HL-60 (cell line): ENCODE data around the gene BARD1.

Source experiments
- DNase-seq, 2 experiments: peaks; one replicate each; pipeline ENCODE4 v3.0.0-alpha.2; 2010 to 2020; ENCODE audit warnings: low read depth in 1 of 2, low spot score in 1 of 2
- H3K27ac ChIP-seq: fragments of 250-450 bp; sonication (Bioruptor Pico); replicated peaks from 2 replicates; pipeline ENCODE4 v1.5.1; 2020; ENCODE audit warnings: mild to moderate bottlenecking, moderate library complexity
- H3K27me3 ChIP-seq: fragments of 250-450 bp; sonication (Bioruptor Pico); 2 replicates; pipeline ENCODE4 v1.5.1; 2021; ENCODE audit warnings: mild to moderate bottlenecking, moderate library complexity; ENCODE audit not compliant: insufficient read depth, poor library complexity, severe bottlenecking
- H3K4me3 ChIP-seq: replicated peaks from 2 replicates; pipeline ENCODE4 v1.5.1; 2011; ENCODE audit warnings: mild to moderate bottlenecking, control low read depth, low read length; ENCODE audit not compliant: insufficient read depth
- GABPA ChIP-seq: IDR thresholded peaks from 2 replicates; pipeline ENCODE4 v1.6.1; 2012; ENCODE audit warnings: low read depth
- POLR2AphosphoS5 ChIP-seq: IDR thresholded peaks from 2 replicates; pipeline ENCODE4 v1.6.1; 2012; ENCODE audit warnings: low read depth
- SPI1 ChIP-seq: IDR thresholded peaks from 2 replicates; pipeline ENCODE4 v1.6.1; 2012; ENCODE audit warnings: low read depth, mild to moderate bottlenecking, borderline replicate concordance
- TF ChIP-seq, protein P1 (sequence below): IDR thresholded peaks from 2 replicates; pipeline ENCODE4 v1.6.1; 2012; ENCODE audit warnings: low read depth; ENCODE audit not compliant: insufficient replicate concordance
- TF ChIP-seq, protein P2 (sequence below): IDR thresholded peaks from one replicate; pipeline ENCODE4 v1.5.1; 2011; ENCODE audit warnings: low read length, control low read depth, inconsistent platforms; ENCODE audit not compliant: insufficient read depth

Gene BARD1

GRCh38 chr2:214810671-214811070 is 1.2 kb upstream of the BARD1 start:
- H3K27ac ChIP-seq = no peak overlapping the region
- no peaks in the 10 kb centered on the region for H3K27me3 ChIP-seq
- TF ChIP-seq POLR2AphosphoS5 (no peak), SPI1 (peak; percentile 54; the same call in 1 of the 2 replicates)
- peak in 1 of 2 experiments; percentile 8 for DNase-seq
- H3K4me3 ChIP-seq = peak overlapping the region; percentile 33

DNA sequence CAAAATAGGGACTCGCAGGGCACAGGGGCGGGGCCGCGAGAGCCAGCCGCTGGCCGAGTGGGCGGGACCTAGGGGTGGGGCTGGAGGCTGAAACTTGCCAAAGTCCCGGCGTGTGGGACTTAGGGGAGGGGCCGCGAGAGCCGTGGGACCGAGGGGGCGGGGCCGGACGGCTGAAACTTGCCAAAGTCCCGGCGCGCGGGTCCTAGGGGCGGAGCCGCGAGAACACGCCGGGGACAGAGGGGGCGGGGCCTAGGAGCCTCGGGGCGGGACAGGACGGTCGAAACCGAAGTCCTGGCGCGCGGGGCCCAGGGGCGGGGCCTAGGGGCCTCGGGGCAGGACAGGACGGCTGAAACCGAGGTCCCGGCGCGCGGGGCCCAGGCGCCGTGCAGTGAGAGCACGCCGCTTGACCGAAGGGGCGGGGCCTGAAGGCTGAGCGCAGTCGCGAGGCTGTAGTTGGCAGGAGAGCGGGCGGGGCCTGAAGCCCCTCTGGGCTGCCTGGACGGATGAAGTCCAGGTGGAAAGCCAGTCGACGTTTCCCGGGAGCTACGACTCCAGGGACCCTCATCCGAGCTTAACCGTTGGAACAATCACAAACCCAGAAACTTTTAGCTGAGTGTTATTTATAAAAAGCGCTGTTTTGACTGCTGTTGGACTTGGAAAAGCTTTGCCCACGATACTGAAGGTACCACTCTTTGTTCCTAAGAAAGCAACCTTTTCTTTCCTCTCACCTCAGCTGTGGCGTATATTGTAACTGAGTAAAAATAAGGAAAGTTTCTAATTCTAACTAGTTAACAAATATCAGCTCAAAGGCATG is 475 bp upstream of the BARD1 start:
- H3K27ac ChIP-seq = peak overlapping the region; percentile 98
- peak overlapping the region; percentile 81 for H3K4me3 ChIP-seq
- TF ChIP-seq, protein P1, sequence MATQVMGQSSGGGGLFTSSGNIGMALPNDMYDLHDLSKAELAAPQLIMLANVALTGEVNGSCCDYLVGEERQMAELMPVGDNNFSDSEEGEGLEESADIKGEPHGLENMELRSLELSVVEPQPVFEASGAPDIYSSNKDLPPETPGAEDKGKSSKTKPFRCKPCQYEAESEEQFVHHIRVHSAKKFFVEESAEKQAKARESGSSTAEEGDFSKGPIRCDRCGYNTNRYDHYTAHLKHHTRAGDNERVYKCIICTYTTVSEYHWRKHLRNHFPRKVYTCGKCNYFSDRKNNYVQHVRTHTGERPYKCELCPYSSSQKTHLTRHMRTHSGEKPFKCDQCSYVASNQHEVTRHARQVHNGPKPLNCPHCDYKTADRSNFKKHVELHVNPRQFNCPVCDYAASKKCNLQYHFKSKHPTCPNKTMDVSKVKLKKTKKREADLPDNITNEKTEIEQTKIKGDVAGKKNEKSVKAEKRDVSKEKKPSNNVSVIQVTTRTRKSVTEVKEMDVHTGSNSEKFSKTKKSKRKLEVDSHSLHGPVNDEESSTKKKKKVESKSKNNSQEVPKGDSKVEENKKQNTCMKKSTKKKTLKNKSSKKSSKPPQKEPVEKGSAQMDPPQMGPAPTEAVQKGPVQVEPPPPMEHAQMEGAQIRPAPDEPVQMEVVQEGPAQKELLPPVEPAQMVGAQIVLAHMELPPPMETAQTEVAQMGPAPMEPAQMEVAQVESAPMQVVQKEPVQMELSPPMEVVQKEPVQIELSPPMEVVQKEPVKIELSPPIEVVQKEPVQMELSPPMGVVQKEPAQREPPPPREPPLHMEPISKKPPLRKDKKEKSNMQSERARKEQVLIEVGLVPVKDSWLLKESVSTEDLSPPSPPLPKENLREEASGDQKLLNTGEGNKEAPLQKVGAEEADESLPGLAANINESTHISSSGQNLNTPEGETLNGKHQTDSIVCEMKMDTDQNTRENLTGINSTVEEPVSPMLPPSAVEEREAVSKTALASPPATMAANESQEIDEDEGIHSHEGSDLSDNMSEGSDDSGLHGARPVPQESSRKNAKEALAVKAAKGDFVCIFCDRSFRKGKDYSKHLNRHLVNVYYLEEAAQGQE = no peak
- no peak for TF ChIP-seq GABPA
- TF ChIP-seq POLR2AphosphoS5 = no peak
- TF ChIP-seq, protein P2, sequence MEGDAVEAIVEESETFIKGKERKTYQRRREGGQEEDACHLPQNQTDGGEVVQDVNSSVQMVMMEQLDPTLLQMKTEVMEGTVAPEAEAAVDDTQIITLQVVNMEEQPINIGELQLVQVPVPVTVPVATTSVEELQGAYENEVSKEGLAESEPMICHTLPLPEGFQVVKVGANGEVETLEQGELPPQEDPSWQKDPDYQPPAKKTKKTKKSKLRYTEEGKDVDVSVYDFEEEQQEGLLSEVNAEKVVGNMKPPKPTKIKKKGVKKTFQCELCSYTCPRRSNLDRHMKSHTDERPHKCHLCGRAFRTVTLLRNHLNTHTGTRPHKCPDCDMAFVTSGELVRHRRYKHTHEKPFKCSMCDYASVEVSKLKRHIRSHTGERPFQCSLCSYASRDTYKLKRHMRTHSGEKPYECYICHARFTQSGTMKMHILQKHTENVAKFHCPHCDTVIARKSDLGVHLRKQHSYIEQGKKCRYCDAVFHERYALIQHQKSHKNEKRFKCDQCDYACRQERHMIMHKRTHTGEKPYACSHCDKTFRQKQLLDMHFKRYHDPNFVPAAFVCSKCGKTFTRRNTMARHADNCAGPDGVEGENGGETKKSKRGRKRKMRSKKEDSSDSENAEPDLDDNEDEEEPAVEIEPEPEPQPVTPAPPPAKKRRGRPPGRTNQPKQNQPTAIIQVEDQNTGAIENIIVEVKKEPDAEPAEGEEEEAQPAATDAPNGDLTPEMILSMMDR = no peak
- TF ChIP-seq SPI1 = no peak
- peak; percentile 87 to 99 for DNase-seq
- no peaks in the 10 kb centered on the region for H3K27me3 ChIP-seq

DNA sequence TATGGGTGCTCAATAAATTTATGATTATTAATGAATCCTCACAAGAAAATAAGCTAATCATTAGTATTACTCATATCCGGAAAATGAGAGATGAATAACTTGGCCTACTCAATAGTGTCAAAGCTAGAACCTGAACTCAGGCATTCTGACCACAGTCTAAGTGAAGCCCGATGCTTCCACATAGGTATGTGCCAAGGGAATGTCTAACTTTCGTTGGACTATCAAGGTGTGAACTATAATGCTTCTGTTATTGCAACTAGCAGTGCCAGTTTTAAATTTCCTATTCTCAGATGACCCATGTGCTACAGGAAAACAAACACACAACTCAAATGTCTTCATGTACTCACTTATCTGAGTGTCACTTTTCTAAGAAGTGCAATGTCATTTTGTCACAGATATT is 1.8 kb downstream of the BARD1 start:
- DNase-seq = no peak
- Histone ChIP-seq H3K4me3 (peak overlapping the region; percentile 81), H3K27ac (peak overlapping the region; percentile 98), H3K27me3 (no peaks in the 10 kb centered on the region)
- TF ChIP-seq SPI1 (no peak), POLR2AphosphoS5 (no peak), GABPA (no peak)
- TF ChIP-seq, protein P2 = no peak
- TF ChIP-seq, protein P1 = no peak

DNA sequence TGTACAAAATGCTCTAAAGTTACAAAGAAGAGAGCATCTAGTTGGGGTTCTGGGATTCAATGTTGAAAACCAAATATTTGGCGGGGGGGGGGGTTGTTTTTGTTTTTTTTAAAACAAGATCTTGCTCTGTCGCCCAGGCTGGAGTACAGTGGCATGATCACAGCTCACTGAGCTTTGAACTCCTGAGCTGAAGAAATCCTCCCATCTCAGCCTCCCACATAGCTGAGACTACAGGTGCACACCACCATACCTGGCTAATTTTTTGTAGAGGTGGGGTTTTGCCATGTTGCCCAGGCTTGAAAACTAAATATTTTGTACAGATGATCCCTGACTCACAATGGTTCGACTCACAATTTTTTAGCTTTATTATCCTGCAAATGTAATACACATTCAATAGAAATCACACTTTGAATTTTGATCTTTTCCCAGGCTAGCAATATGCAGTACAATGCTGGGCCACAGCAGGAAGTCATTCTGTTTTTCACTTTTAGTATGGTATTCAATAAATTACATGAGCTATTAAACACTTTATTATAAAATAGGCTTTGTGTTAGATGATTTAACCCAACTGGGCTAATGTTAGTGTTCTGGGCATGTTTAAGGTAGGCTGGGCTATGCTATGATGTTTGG is 7.6 kb downstream of the BARD1 start:
- TF ChIP-seq POLR2AphosphoS5 (no peak), SPI1 (no peak)
- TF ChIP-seq, protein P2 = no peak
- Histone ChIP-seq H3K27me3 (no peaks in the 10 kb centered on the region), H3K4me3 (no peak overlapping the region), H3K27ac (no peak overlapping the region)
- no peak for DNase-seq
